H1 (cell line): Measurements from ENCODE around the gene ZNF280C. TPM values are rescaled to one million over a fixed set of nuclear protein-coding genes. Genes with fewer than 3 reads are reported as not detected.

Experiments
- CTCF ChIA-PET: fragments of 300-600 bp; sonication (Branson Sonifier 250); formaldehyde crosslinking; loops from one replicate; lab custom pipeline; 2021; ENCODE audit not compliant: partially characterized antibody; lab: Charles Lee
- POLR2A ChIA-PET: fragments of 300-600 bp; sonication (Branson Sonifier 250); formaldehyde crosslinking; loops from one replicate; lab custom pipeline; 2021; ENCODE audit warnings: inconsistent platforms; ENCODE audit not compliant: partially characterized antibody; lab: Charles Lee
- DNase-seq, 2 experiments: peaks; one replicate each; pipeline versions ENCODE4 v3.0.0 to v3.0.0-alpha.2; 2010 to 2022; ENCODE audit warnings: low spot score in 2 of 2, low read depth in 1 of 2, mixed read lengths in 1 of 2
- FAIRE-seq: peaks from 2 replicates; lab custom pipeline; 2011; peaks lifted over from hg19 to GRCh38; lab: Jason Lieb, UNC
- H2AFZ ChIP-seq: 2 replicates; pipeline ENCODE4 v1.8.1; 2012; ENCODE audit warnings: low read length, inconsistent platforms
- H2AK5ac ChIP-seq: 2 replicates; pipeline ENCODE4 v1.6.1; 2013; ENCODE audit warnings: low read depth, low read length
- H2BK120ac ChIP-seq: replicated peaks from 2 replicates; pipeline ENCODE3; 2013; ENCODE audit warnings: low read depth, low read length, inconsistent platforms
- H2BK12ac ChIP-seq: 2 replicates; pipeline ENCODE4 v1.6.1; 2013; ENCODE audit warnings: low read depth, low read length
- H2BK15ac ChIP-seq: 2 replicates; pipeline ENCODE4 v1.6.1; 2013; ENCODE audit warnings: low read length
- H2BK20ac ChIP-seq: 2 replicates; pipeline ENCODE4 v1.6.1; 2013; ENCODE audit warnings: low read length
- H2BK5ac ChIP-seq: 2 replicates; pipeline ENCODE4 v1.6.1; 2013; ENCODE audit warnings: low read depth, low read length
- H3K14ac ChIP-seq: 2 replicates; pipeline ENCODE4 v1.6.1; 2013; ENCODE audit warnings: inconsistent platforms; ENCODE audit not compliant: insufficient read length
- H3K18ac ChIP-seq: 2 replicates; pipeline ENCODE4 v1.6.1; 2013; ENCODE audit warnings: low read length; ENCODE audit errors: extremely low read depth
- H3K23ac ChIP-seq: 2 replicates; pipeline ENCODE4 v1.6.1; 2013; ENCODE audit warnings: inconsistent platforms; ENCODE audit not compliant: insufficient read length
- H3K23me2 ChIP-seq: 2 replicates; pipeline ENCODE4 v1.6.1; 2013; ENCODE audit warnings: low read depth, low read length
- H3K27ac ChIP-seq: 2 replicates; pipeline ENCODE4 v1.6.1; 2011; ENCODE audit warnings: low read depth, low read length, inconsistent platforms
- H3K27me3 ChIP-seq, 4 experiments: replicated peaks in 1 of 4; 1 replicate in 1 of 4; 2 replicates in 3 of 4; pipeline versions ENCODE4 v1.6.1 to v1.8.1; 2011 to 2013; ENCODE audit warnings: low read length in 3 of 4, mild to moderate bottlenecking in 3 of 4, inconsistent platforms in 2 of 4, mixed read lengths in 2 of 4, moderate library complexity in 1 of 4; ENCODE audit not compliant: control insufficient read depth in 3 of 4, insufficient read depth in 3 of 4; ENCODE audit errors: extremely low read depth in 1 of 4
- H3K36me3 ChIP-seq, 4 experiments: 2 replicates each; pipeline versions ENCODE4 v1.6.1 to v1.8.1; 2011 to 2013; ENCODE audit warnings: mild to moderate bottlenecking in 4 of 4, low read length in 3 of 4, moderate library complexity in 2 of 4, control low read depth in 1 of 4, inconsistent platforms in 1 of 4; ENCODE audit not compliant: insufficient read depth in 4 of 4, control insufficient read depth in 2 of 4
- H3K4ac ChIP-seq: replicated peaks from 2 replicates; pipeline ENCODE3; 2013; ENCODE audit warnings: low read length, low read depth, mixed read lengths, inconsistent platforms; ENCODE audit not compliant: insufficient read length
- H3K4me1 ChIP-seq, 4 experiments: replicated peaks in 1 of 4; 1 replicate in 1 of 4; 2 replicates in 3 of 4; pipeline versions ENCODE4 v1.6.1 to v1.8.1; 2011 to 2013; ENCODE audit warnings: low read length in 3 of 4, inconsistent platforms in 2 of 4, mixed read lengths in 1 of 4; ENCODE audit not compliant: insufficient read depth in 4 of 4, control insufficient read depth in 3 of 4
- H3K4me2 ChIP-seq, 2 experiments: 2 replicates each; pipeline versions ENCODE4 v1.6.1 to v1.8.1; 2011 to 2013; ENCODE audit warnings: low read depth in 2 of 2, low read length in 2 of 2, control low read depth in 1 of 2, inconsistent platforms in 1 of 2, mild to moderate bottlenecking in 1 of 2; ENCODE audit not compliant: insufficient read depth in 1 of 2
- H3K4me3 ChIP-seq, 4 experiments: fragments of 200-600, 300-600 bp in 1 of 4; sonication (generic), shearing (Covaris generic), sonication (Bioruptor Twin) in 1 of 4; 2 replicates each; pipeline versions ENCODE4 v1.5.1 to v1.8.1; 2011 to 2016; ENCODE audit warnings: low read length in 4 of 4, low read depth in 3 of 4, control low read depth in 2 of 4, inconsistent platforms in 2 of 4, mild to moderate bottlenecking in 2 of 4, mixed read lengths in 1 of 4, moderate library complexity in 1 of 4; ENCODE audit not compliant: insufficient read depth in 2 of 4; ENCODE audit errors: extremely low read depth in 1 of 4
- H3K56ac ChIP-seq: replicated peaks from 2 replicates; pipeline ENCODE3; 2013; ENCODE audit warnings: low read depth, mild to moderate bottlenecking, mixed read lengths, low read length, inconsistent platforms; ENCODE audit not compliant: insufficient read length
- H3K79me1 ChIP-seq: 2 replicates; pipeline ENCODE4 v1.6.1; 2013; ENCODE audit warnings: low read depth, low read length, control low read depth
- H3K79me2 ChIP-seq, 2 experiments: 2 replicates each; pipeline versions ENCODE4 v1.6.1 to v1.8.1; 2012 to 2013; ENCODE audit warnings: low read length in 2 of 2, mild to moderate bottlenecking in 2 of 2, inconsistent platforms in 1 of 2; ENCODE audit not compliant: insufficient read depth in 2 of 2, control insufficient read depth in 1 of 2
- H3K9ac ChIP-seq, 4 experiments: replicated peaks in 1 of 4; 1 replicate in 1 of 4; 2 replicates in 3 of 4; pipeline versions ENCODE4 v1.6.1 to v1.8.1; 2011 to 2013; ENCODE audit warnings: low read depth in 3 of 4, low read length in 3 of 4, control low read depth in 2 of 4, mild to moderate bottlenecking in 2 of 4, moderate library complexity in 2 of 4, inconsistent platforms in 1 of 4; ENCODE audit errors: extremely low read depth in 1 of 4
- H3K9me3 ChIP-seq, 2 experiments: 2 replicates each; pipeline versions ENCODE4 v1.6.1 to v1.8.1; 2012 to 2013; ENCODE audit warnings: mild to moderate bottlenecking in 2 of 2, moderate library complexity in 2 of 2, control low read depth in 1 of 2, inconsistent platforms in 1 of 2, low read depth in 1 of 2, low read length in 1 of 2, mixed read lengths in 1 of 2; ENCODE audit not compliant: insufficient read depth in 2 of 2
- H4K20me1 ChIP-seq, 2 experiments: replicated peaks in 1 of 2; 2 replicates each; pipeline versions ENCODE3 to v1.8.1; 2011 to 2013; ENCODE audit warnings: inconsistent platforms in 2 of 2, low read length in 2 of 2, mild to moderate bottlenecking in 1 of 2; ENCODE audit not compliant: insufficient read depth in 2 of 2, control insufficient read depth in 1 of 2
- H4K5ac ChIP-seq: 2 replicates; pipeline ENCODE4 v1.6.1; 2013; ENCODE audit warnings: low read length, low read depth, mixed read lengths, inconsistent platforms; ENCODE audit not compliant: insufficient read length
- H4K8ac ChIP-seq: 2 replicates; pipeline ENCODE4 v1.8.0; 2013; ENCODE audit warnings: mild to moderate bottlenecking, moderate library complexity, low read length, inconsistent platforms; ENCODE audit not compliant: insufficient read depth; ENCODE audit errors: extremely low read depth
- H4K91ac ChIP-seq: replicated peaks from 2 replicates; pipeline ENCODE3; 2013; ENCODE audit warnings: low read length, mixed read lengths, inconsistent platforms; ENCODE audit not compliant: insufficient read length
- CREB1 ChIP-seq: IDR thresholded peaks from 2 replicates; pipeline ENCODE4 v1.6.1; 2012; ENCODE audit warnings: inconsistent platforms
- CTBP2 ChIP-seq: IDR thresholded peaks from 2 replicates; pipeline ENCODE4 v1.7.0; 2011; ENCODE audit warnings: borderline replicate concordance, mild to moderate bottlenecking, moderate library complexity, mixed read lengths, low read length; ENCODE audit not compliant: insufficient read depth, insufficient read length
- RXRA ChIP-seq: IDR thresholded peaks from 2 replicates; pipeline ENCODE4 v1.6.1; 2011; ENCODE audit warnings: low read depth, mild to moderate bottlenecking, low read length, moderate library complexity; ENCODE audit not compliant: insufficient read depth
- SIN3A ChIP-seq, 2 experiments: IDR thresholded peaks in 1 of 2; conservative IDR thresholded peaks in 1 of 2; 2 replicates each; pipeline ENCODE4 v1.6.1; 2011 to 2012; ENCODE audit warnings: low read length in 2 of 2, improper control_type of control experiment in 1 of 2, low read depth in 1 of 2, mild to moderate bottlenecking in 1 of 2
- SP2 ChIP-seq: IDR thresholded peaks from 2 replicates; pipeline ENCODE4 v1.6.1; 2012; ENCODE audit warnings: mild to moderate bottlenecking, low read length, inconsistent platforms
- WGBS, 2 experiments: shearing (Covaris generic) in 1 of 2; methylation state at CpG; one replicate each; pipeline versions ENCODE4 v1.1.6 to v1.1.7; 2013 to 2015; ENCODE audit warnings: low lambda C conversion rate in 2 of 2, mixed read lengths in 2 of 2, inconsistent platforms in 1 of 2, low coverage in 1 of 2, missing lambda C conversion rate in 1 of 2; ENCODE audit not compliant: insufficient replicate concordance in 2 of 2, insufficient coverage in 1 of 2, insufficient read length in 1 of 2; ENCODE audit errors: extremely low coverage in 1 of 2, missing lambda C conversion rate in 1 of 2; 5-methylcytosine and 5-hydroxymethylcytosine counted together
- polyA plus RNA-seq, 7 experiments: library from polyadenylated mRNA; depleted of rRNA in 3 of 7; stranded (reverse) in 5 of 7; unstranded in 2 of 7; fragments of >200 nt in 5 of 7; fragments of 200-250 nt in 2 of 7; gene quantifications; 1 replicate in 5 of 7; 2 replicates in 1 of 7; 4 replicates in 1 of 7; pipeline versions ENCODE4 v1.2.1 to v1.2.3, GENCODE V29; 2011 to 2013; ENCODE audit warnings: missing spikeins in 2 of 7, mixed read lengths in 2 of 7
- total RNA-seq: library from RNA; stranded (reverse); fragmentation: NEBNext Ultra II Directional; extraction: Animal tissue kit (Norgen Biotek cat#: 25700); gene quantifications from 2 replicates; pipeline ENCODE4 v1.2.1, GENCODE V29; 2021
- TF ChIP-seq, protein P1 (sequence below): IDR thresholded peaks from 2 replicates; pipeline ENCODE4 v1.6.1; 2011; ENCODE audit warnings: low read depth, mild to moderate bottlenecking, low read length; ENCODE audit not compliant: insufficient read depth
- TF ChIP-seq, protein P2 (sequence below), 3 experiments: IDR thresholded peaks; 1 replicate in 2 of 3; 2 replicates in 1 of 3; pipeline versions ENCODE4 v1.5.1 to v1.6.1; 2011; ENCODE audit warnings: low read length in 3 of 3, mild to moderate bottlenecking in 3 of 3, inconsistent platforms in 2 of 3, low read depth in 1 of 3, moderate library complexity in 1 of 3; ENCODE audit not compliant: insufficient read depth in 1 of 3; ENCODE audit errors: control extremely low read depth in 1 of 3

ZNF280C gene
- total and polyA plus RNA-seq, 2 of the 8 experiments (the other 6 are each of a cell fraction or from before 2014, with no cell fraction given) = 8.4 to 13.4 TPM

DNA sequence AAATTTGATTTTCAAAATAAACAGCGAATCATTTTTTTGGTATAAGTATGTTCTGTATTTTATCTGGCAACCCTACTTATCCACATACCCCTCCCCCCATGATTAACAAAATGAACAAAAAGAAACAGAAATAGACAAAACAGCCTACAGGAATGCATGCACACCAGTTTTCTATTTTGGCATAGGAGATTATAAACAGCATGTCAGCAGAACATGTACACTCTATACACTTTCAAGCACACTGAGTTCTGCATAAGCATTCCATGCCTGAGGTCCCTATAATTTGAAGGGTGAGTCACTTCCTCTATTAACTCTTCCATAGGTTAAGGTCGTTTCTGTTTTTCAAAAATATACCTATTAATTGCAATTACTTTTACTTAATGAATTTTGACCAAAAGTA, 28.0 kb upstream of the ZNF280C start:
- Histone ChIP-seq H2BK12ac (no peak overlapping the region), H3K4me3 (no peak overlapping the region), H4K8ac (no peak overlapping the region), H3K79me2 (no peaks in the 10 kb centered on the region), H4K5ac (no peak overlapping the region), H3K4ac (no peak overlapping the region), H4K91ac (no peak overlapping the region), H3K79me1 (no peaks in the 10 kb centered on the region), H2BK120ac (no peak overlapping the region), H3K9me3 (0 out of 4 replicates have a peak, but pooled peaks cover 0 to 3% of the 10 kb centered on the region in 2 experiments), H3K56ac (no peak overlapping the region), H3K18ac (no peak overlapping the region), H3K27ac (no peak overlapping the region), H4K20me1 (no peaks in the 10 kb centered on the region), H2BK20ac (no peak overlapping the region), H3K4me1 (no peaks in the 10 kb centered on the region; a peak in 1 of 7 replicates), H3K36me3 (no peaks in the 10 kb centered on the region), H3K23me2 (no peaks in the 10 kb centered on the region), H3K27me3 (no peaks in the 10 kb centered on the region), H2BK15ac (no peak overlapping the region), H3K4me2 (no peak overlapping the region), H3K23ac (no peak overlapping the region), H2BK5ac (no peak overlapping the region), H3K9ac (no peak overlapping the region), H3K14ac (no peak overlapping the region), H2AK5ac (no peak overlapping the region), H2AFZ (no peak overlapping the region)
- TF ChIP-seq RXRA (no peak), SP2 (no peak), CREB1 (no peak), CTBP2 (no peak), SIN3A (conservative IDR thresholded peaks at IDR 0.05 in 1 of 2, IDR thresholded peaks at IDR 0.05 in 1 of 2; ENCODE audit: low read depth in 1 of 2, low read length in 2 of 2) (no peak)
- TF ChIP-seq, protein P1, sequence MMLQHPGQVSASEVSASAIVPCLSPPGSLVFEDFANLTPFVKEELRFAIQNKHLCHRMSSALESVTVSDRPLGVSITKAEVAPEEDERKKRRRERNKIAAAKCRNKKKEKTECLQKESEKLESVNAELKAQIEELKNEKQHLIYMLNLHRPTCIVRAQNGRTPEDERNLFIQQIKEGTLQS = no peak
- TF ChIP-seq, protein P2, sequence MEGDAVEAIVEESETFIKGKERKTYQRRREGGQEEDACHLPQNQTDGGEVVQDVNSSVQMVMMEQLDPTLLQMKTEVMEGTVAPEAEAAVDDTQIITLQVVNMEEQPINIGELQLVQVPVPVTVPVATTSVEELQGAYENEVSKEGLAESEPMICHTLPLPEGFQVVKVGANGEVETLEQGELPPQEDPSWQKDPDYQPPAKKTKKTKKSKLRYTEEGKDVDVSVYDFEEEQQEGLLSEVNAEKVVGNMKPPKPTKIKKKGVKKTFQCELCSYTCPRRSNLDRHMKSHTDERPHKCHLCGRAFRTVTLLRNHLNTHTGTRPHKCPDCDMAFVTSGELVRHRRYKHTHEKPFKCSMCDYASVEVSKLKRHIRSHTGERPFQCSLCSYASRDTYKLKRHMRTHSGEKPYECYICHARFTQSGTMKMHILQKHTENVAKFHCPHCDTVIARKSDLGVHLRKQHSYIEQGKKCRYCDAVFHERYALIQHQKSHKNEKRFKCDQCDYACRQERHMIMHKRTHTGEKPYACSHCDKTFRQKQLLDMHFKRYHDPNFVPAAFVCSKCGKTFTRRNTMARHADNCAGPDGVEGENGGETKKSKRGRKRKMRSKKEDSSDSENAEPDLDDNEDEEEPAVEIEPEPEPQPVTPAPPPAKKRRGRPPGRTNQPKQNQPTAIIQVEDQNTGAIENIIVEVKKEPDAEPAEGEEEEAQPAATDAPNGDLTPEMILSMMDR (IDR thresholded peaks at IDR 0.05; ENCODE audit: control extremely low read depth in 1 of 3, insufficient read depth in 1 of 3, low read depth in 1 of 3, low read length in 3 of 3) = no peak
- FAIRE-seq (no peak), DNase-seq (no peak)
- CTCF ChIA-PET = no interaction called here
- POLR2A ChIA-PET = interaction anchor here (1.1 kb wide), 1 partner anchor 15 kb away, joined by 3 read pairs; no protein-coding TSS in a partner anchor
- WGBS, 2 experiments = 86% methylated on average over 2 of the region's 2 CpGs; no CpG with 5 or more reads in 1 of the 2 experiments
